ENCODE results near the gene TNFRSF4. TPM values are rescaled to one million over a fixed set of nuclear protein-coding genes. Genes with fewer than 3 reads are reported as not detected.
A peak's percentile ranks its signal among the peaks of the same experiment; 100 is the strongest.

TNFRSF4 gene
- total and polyA plus RNA-seq, 10 of the 15 experiments (the other 5 are each of a cell fraction or from before 2014, with no cell fraction given): 0.05 to 7.3 (median 2.5) TPM; not detected in 1

DNA sequence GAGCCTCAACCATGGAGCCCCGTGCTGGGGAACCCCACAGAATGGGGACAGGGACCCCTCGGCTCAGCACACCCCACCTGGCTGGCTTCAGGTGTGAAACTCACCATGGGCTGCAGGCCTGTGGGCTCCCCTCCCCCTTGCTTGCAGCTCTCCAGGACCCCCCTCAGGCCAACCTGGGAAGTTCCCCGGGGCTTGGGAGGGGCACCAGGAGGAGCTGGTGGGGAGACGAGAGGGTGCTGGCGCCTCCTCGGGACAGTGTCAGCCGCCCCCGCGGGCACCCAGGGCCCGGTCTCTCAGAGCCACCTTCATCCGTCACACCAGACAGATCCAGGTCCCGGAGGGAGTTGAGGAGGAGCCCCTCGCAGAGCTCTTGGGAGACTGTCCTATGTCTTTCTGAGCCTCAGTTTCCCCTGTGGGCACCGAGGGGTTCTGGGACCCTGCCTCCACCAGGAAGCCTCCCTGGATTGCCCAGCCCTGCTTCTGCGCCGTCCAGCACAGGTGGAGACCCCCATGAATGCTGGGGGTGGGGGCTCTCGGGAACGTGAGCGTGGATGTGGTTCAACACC, 6.9 kb downstream of the TNFRSF4 start (continued):
- TF ChIP-seq SMAD1 (IDR thresholded peaks at IDR 0.05; ENCODE audit: low read depth, partially characterized antibody): no peak
- TF ChIP-seq MEF2B (IDR thresholded peaks at IDR 0.05; ENCODE audit: partially characterized antibody, poor library complexity, severe bottlenecking): peak; percentile 42
- no peak for TF ChIP-seq ESRRA (IDR thresholded peaks at IDR 0.05; ENCODE audit: low read length)
- 0 out of 2 replicates have a peak, but pooled peaks have one; percentile 45 for TF ChIP-seq NR2F1 (conservative IDR thresholded peaks at IDR 0.05)
- peak in 1 of 2 experiments; percentile 59; a peak in 1 of 3 replicates for TF ChIP-seq EGR1 (IDR thresholded peaks at IDR 0.05; ENCODE audit: borderline replicate concordance in 1 of 2, low read depth in 2 of 2, low read length in 2 of 2)
- TF ChIP-seq, protein P1, sequence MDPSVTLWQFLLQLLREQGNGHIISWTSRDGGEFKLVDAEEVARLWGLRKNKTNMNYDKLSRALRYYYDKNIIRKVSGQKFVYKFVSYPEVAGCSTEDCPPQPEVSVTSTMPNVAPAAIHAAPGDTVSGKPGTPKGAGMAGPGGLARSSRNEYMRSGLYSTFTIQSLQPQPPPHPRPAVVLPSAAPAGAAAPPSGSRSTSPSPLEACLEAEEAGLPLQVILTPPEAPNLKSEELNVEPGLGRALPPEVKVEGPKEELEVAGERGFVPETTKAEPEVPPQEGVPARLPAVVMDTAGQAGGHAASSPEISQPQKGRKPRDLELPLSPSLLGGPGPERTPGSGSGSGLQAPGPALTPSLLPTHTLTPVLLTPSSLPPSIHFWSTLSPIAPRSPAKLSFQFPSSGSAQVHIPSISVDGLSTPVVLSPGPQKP (IDR thresholded peaks at IDR 0.05; ENCODE audit: low read depth, low read length): no peak
- TF ChIP-seq, protein P2, sequence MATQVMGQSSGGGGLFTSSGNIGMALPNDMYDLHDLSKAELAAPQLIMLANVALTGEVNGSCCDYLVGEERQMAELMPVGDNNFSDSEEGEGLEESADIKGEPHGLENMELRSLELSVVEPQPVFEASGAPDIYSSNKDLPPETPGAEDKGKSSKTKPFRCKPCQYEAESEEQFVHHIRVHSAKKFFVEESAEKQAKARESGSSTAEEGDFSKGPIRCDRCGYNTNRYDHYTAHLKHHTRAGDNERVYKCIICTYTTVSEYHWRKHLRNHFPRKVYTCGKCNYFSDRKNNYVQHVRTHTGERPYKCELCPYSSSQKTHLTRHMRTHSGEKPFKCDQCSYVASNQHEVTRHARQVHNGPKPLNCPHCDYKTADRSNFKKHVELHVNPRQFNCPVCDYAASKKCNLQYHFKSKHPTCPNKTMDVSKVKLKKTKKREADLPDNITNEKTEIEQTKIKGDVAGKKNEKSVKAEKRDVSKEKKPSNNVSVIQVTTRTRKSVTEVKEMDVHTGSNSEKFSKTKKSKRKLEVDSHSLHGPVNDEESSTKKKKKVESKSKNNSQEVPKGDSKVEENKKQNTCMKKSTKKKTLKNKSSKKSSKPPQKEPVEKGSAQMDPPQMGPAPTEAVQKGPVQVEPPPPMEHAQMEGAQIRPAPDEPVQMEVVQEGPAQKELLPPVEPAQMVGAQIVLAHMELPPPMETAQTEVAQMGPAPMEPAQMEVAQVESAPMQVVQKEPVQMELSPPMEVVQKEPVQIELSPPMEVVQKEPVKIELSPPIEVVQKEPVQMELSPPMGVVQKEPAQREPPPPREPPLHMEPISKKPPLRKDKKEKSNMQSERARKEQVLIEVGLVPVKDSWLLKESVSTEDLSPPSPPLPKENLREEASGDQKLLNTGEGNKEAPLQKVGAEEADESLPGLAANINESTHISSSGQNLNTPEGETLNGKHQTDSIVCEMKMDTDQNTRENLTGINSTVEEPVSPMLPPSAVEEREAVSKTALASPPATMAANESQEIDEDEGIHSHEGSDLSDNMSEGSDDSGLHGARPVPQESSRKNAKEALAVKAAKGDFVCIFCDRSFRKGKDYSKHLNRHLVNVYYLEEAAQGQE (IDR thresholded peaks at IDR 0.05; ENCODE audit: low read depth, low read length): no peak
- TF ChIP-seq RUNX3 (IDR thresholded peaks at IDR 0.05; ENCODE audit: low read length): no peak; the same call in 1 of the 2 replicates
